A549 (cell line): ENCODE results near the gene RBBP4.

Experiments
- CHD2 ChIP-seq: fragments of 150-350 bp; IDR thresholded peaks from 2 replicates; pipeline ENCODE4 v1.6.1; 2014; ENCODE audit warnings: low read length; ENCODE audit not compliant: partially characterized antibody
- EP300 ChIP-seq, 2 experiments: fragments of >200 bp; sonication (Bioruptor Twin); formaldehyde crosslinking; IDR thresholded peaks; 2 replicates in 1 of 2; 3 replicates in 1 of 2; pipeline ENCODE4 v1.6.1; 2016 to 2017
- FOSB ChIP-seq: fragments of 250-450 bp; sonication (Bioruptor Pico); IDR thresholded peaks from 2 replicates; pipeline ENCODE4 v1.5.0; 2020; ENCODE audit warnings: mild to moderate bottlenecking, moderate library complexity
- FOXS1 ChIP-seq: fragments of 250-450 bp; sonication (Bioruptor Pico); IDR thresholded peaks from 2 replicates; pipeline ENCODE4 v1.5.0; 2020; ENCODE audit warnings: mild to moderate bottlenecking, moderate library complexity
- HDAC2 ChIP-seq: fragments of 200-600 bp; sonication (generic); IDR thresholded peaks from 2 replicates; pipeline ENCODE4 v1.6.1; 2016
- JUN ChIP-seq, 2 experiments: fragments of >200 bp; sonication (Bioruptor Twin); formaldehyde crosslinking; IDR thresholded peaks; 2 replicates in 1 of 2; 3 replicates in 1 of 2; pipeline ENCODE4 v1.6.1; 2016 to 2017
- POLR2A ChIP-seq: IDR thresholded peaks from 2 replicates; pipeline ENCODE4 v1.6.1; 2012; ENCODE audit warnings: mild to moderate bottlenecking, low read length
- RAD21 ChIP-seq, 2 experiments: fragments of >200 bp in 1 of 2; sonication (Bioruptor Twin) in 1 of 2; formaldehyde crosslinking in 1 of 2; IDR thresholded peaks in 1 of 2; conservative IDR thresholded peaks in 1 of 2; 2 replicates in 1 of 2; 3 replicates in 1 of 2; pipeline ENCODE4 v1.6.1; 2012 to 2018; ENCODE audit warnings: inconsistent platforms in 1 of 2
- RFX5 ChIP-seq: fragments of 450-650 bp; IDR thresholded peaks from 2 replicates; pipeline ENCODE4 v1.7.1; 2014; ENCODE audit warnings: antibody characterized with exemption, mild to moderate bottlenecking, moderate library complexity
- SMC3 ChIP-seq: fragments of >200 bp; sonication (Bioruptor Twin); formaldehyde crosslinking; IDR thresholded peaks from 3 replicates; pipeline ENCODE4 v1.6.1; 2018; ENCODE audit warnings: inconsistent platforms
- TF ChIP-seq, protein P1 (sequence below): fragments of 450-650 bp; IDR thresholded peaks from 2 replicates; pipeline ENCODE4 v1.6.1; 2014; ENCODE audit warnings: antibody characterized with exemption
- TF ChIP-seq, protein P2 (sequence below): fragments of >200 bp; sonication (Bioruptor Twin); formaldehyde crosslinking; IDR thresholded peaks from 3 replicates; pipeline ENCODE4 v1.5.1; 2016
- TF ChIP-seq, protein P3 (sequence below): fragments of 200-600 bp; sonication (generic); IDR thresholded peaks from 2 replicates; pipeline ENCODE4 v1.6.1; 2016; ENCODE audit warnings: antibody characterized with exemption, mild to moderate bottlenecking, moderate library complexity
- TF ChIP-seq, protein P4 (sequence below): fragments of 150-350 bp; IDR thresholded peaks from 2 replicates; pipeline ENCODE4 v1.6.1; 2014; ENCODE audit warnings: low read depth, mild to moderate bottlenecking, low read length

DNA sequence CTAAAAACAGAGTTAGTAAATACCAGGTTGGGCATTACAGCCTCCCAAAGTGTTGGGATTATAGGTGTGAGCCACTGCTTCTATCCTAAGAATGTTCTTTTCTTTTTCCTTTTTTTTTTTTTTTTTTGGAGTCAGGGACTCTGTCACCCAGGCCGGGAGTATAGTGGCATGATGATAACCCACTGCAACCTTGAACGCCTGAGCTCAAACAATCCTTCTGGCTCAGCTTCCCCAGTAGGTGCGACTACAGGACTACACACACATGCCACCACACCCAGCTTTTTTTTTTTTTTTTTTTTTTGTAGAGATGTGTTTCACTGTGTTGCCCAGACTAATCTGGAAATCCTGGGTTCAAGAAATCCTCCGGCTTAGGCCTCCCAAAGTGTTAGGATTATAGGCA is 6.6 kb upstream of the RBBP4 start:
- TF ChIP-seq, protein P1, sequence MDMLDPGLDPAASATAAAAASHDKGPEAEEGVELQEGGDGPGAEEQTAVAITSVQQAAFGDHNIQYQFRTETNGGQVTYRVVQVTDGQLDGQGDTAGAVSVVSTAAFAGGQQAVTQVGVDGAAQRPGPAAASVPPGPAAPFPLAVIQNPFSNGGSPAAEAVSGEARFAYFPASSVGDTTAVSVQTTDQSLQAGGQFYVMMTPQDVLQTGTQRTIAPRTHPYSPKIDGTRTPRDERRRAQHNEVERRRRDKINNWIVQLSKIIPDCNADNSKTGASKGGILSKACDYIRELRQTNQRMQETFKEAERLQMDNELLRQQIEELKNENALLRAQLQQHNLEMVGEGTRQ = no peak
- TF ChIP-seq FOXS1 (CRISPR knock-in tag) = no peak
- TF ChIP-seq RAD21 (conservative IDR thresholded peaks at IDR 0.05 in 1 of 2, IDR thresholded peaks at IDR 0.05 in 1 of 2) = no peak
- TF ChIP-seq HDAC2 = no peak
- no peak for TF ChIP-seq POLR2A
- TF ChIP-seq RFX5 = no peak
- no peak for TF ChIP-seq JUN (IDR thresholded peaks at IDR 0.05)
- TF ChIP-seq, protein P2, sequence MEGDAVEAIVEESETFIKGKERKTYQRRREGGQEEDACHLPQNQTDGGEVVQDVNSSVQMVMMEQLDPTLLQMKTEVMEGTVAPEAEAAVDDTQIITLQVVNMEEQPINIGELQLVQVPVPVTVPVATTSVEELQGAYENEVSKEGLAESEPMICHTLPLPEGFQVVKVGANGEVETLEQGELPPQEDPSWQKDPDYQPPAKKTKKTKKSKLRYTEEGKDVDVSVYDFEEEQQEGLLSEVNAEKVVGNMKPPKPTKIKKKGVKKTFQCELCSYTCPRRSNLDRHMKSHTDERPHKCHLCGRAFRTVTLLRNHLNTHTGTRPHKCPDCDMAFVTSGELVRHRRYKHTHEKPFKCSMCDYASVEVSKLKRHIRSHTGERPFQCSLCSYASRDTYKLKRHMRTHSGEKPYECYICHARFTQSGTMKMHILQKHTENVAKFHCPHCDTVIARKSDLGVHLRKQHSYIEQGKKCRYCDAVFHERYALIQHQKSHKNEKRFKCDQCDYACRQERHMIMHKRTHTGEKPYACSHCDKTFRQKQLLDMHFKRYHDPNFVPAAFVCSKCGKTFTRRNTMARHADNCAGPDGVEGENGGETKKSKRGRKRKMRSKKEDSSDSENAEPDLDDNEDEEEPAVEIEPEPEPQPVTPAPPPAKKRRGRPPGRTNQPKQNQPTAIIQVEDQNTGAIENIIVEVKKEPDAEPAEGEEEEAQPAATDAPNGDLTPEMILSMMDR = no peak
- TF ChIP-seq, protein P3, sequence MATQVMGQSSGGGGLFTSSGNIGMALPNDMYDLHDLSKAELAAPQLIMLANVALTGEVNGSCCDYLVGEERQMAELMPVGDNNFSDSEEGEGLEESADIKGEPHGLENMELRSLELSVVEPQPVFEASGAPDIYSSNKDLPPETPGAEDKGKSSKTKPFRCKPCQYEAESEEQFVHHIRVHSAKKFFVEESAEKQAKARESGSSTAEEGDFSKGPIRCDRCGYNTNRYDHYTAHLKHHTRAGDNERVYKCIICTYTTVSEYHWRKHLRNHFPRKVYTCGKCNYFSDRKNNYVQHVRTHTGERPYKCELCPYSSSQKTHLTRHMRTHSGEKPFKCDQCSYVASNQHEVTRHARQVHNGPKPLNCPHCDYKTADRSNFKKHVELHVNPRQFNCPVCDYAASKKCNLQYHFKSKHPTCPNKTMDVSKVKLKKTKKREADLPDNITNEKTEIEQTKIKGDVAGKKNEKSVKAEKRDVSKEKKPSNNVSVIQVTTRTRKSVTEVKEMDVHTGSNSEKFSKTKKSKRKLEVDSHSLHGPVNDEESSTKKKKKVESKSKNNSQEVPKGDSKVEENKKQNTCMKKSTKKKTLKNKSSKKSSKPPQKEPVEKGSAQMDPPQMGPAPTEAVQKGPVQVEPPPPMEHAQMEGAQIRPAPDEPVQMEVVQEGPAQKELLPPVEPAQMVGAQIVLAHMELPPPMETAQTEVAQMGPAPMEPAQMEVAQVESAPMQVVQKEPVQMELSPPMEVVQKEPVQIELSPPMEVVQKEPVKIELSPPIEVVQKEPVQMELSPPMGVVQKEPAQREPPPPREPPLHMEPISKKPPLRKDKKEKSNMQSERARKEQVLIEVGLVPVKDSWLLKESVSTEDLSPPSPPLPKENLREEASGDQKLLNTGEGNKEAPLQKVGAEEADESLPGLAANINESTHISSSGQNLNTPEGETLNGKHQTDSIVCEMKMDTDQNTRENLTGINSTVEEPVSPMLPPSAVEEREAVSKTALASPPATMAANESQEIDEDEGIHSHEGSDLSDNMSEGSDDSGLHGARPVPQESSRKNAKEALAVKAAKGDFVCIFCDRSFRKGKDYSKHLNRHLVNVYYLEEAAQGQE = no peak
- no peak for TF ChIP-seq FOSB (CRISPR knock-in tag)
- no peak for TF ChIP-seq SMC3
- TF ChIP-seq CHD2 = no peak
- TF ChIP-seq EP300 (IDR thresholded peaks at IDR 0.05) = no peak
- TF ChIP-seq, protein P4, sequence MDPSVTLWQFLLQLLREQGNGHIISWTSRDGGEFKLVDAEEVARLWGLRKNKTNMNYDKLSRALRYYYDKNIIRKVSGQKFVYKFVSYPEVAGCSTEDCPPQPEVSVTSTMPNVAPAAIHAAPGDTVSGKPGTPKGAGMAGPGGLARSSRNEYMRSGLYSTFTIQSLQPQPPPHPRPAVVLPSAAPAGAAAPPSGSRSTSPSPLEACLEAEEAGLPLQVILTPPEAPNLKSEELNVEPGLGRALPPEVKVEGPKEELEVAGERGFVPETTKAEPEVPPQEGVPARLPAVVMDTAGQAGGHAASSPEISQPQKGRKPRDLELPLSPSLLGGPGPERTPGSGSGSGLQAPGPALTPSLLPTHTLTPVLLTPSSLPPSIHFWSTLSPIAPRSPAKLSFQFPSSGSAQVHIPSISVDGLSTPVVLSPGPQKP = no peak
